HEK293 (cell line): ENCODE results near the gene ABCG4.

Source experiments
- CTCF ChIP-seq: fragments of 450-650 bp; formaldehyde crosslinking; IDR thresholded peaks from 2 replicates; pipeline ENCODE4 v1.5.1; 2016; ENCODE audit warnings: missing biosample characterization, missing genetic modification characterization
- SETDB1 ChIP-seq: IDR thresholded peaks from one replicate; pipeline ENCODE4 v1.6.1; 2017; ENCODE audit warnings: mild to moderate bottlenecking, low read length, moderate library complexity, mixed read lengths; ENCODE audit not compliant: insufficient read length
- TCF7L2 ChIP-seq: IDR thresholded peaks from 2 replicates; pipeline ENCODE4 v1.6.1; 2011; ENCODE audit warnings: low read depth, mild to moderate bottlenecking, inconsistent platforms, low read length, moderate library complexity, borderline replicate concordance
- YY1 ChIP-seq: fragments of 450-650 bp; formaldehyde crosslinking; IDR thresholded peaks from 2 replicates; pipeline ENCODE4 v1.5.1; 2018; ENCODE audit warnings: missing biosample characterization, missing genetic modification characterization
- ZBTB20 ChIP-seq: fragments of 450-650 bp; formaldehyde crosslinking; IDR thresholded peaks from 2 replicates; pipeline ENCODE4 v1.5.1; 2016; ENCODE audit warnings: missing biosample characterization, missing genetic modification characterization
- ZNF175 ChIP-seq: fragments of 450-650 bp; formaldehyde crosslinking; IDR thresholded peaks from 2 replicates; pipeline ENCODE4 v1.5.1; 2016; ENCODE audit warnings: missing biosample characterization, missing genetic modification characterization
- ZNF26 ChIP-seq: fragments of 450-650 bp; formaldehyde crosslinking; IDR thresholded peaks from 2 replicates; pipeline ENCODE4 v1.5.1; 2016; ENCODE audit warnings: missing biosample characterization, missing genetic modification characterization

- no peak for TF ChIP-seq SETDB1
- TF ChIP-seq CTCF (tag by site-specific recombination) = no peak
- TF ChIP-seq ZNF175 = no peak
- no peak for TF ChIP-seq ZNF26 (tag by site-specific recombination)
- TF ChIP-seq YY1 (tag by site-specific recombination) = no peak
- TF ChIP-seq ZBTB20 = peak; percentile 62; the same call in 1 of the 2 replicates
- TF ChIP-seq TCF7L2 = no peak
These were observed 47.7 kb upstream of the ABCG4 start for GRCh38 chr11:119100994-119101758.
